ENCODE data around the gene LSAMP.
"Not testable (repeated sequence)": the region's sequence is repeated elsewhere in the genome, so short reads cannot be mapped to it uniquely, and the experiment has no call there.

Gene LSAMP

DNA sequence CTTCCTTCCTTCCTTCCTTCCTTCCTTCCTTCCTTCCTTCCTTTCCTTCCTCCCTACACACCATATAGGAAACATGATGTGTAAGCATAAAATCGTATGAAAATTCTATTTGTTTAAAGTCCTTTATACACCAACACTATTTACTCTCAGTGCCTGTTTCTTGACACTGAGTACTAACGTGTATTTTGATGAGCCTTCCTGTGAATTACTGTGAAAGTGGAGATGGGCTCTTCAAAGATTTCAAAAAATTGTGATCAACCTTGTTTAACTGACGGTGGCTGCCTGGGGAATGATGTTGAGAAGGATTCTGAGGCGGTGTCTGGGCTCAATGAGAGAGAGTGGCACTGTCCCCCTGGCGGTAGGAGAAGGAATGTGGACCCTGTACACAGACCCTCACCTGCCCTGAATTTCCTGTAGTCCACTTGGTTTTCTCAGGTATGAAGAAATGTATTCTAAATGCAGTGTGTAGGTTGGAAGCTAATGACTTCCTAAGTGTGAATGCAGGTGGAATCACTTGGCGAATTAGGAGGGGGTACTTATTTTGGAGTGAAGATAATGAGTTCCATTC lies 584.0 kb downstream of the LSAMP start:
- DNase-seq: no peak

DNA sequence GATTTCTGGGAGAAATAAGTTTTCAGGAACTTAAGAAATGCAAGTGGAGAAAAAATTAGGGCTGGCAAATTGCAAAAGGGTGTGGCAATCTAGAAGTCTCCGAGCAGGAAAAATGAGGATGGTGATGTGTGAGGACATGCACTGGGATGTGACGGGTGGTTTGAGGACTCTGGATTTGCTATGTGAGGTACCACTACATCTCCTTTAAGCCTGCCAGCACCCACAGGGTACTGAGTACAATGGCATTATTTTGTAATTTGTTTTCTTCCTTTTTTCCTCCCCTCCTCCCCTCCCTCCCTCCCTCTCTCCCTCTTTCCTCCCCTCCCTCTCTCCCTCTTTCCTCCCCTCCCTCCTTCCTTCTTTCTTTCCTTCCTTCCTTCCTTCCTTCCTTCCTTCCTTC lies 584.5 kb downstream of the LSAMP start:
- no peak for DNase-seq

DNA sequence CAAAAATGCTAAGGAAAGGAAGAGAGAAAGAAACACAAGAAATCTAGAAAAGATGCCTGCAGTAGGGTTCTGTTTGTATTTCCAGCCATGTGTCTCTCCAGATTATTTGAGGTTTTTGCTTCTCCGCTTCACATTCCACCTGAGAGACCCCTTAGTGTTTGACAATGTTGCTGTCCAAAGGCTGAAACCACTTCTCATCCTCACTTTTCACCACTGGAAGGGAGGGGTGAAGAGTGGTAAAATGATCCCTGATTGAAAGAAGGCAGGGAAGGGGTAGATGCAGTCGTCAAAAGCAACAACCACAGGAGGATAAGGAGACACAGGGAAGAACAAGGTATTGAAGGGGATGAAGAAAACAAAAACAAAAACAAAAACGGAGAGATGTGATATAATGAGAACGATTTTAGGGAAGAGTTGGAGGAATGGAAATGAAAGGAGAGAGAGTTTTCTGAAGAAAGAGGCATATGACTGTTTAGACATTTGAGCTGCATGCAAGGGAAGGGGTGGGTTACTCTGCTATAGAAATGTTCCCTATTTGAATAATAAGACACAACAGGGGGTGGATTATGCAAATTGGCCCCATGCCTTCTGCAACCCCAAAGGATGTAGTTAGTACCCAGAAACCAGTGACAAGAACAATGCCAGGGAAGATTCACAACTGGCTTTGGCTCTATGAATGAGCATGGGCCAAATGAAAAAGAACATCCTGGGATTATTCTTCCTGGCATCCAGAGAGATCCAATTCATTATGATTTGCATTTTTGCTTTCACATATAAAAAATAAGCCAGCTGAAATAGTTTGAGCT lies 586.1 kb downstream of the LSAMP start:
- no peak for DNase-seq

DNA sequence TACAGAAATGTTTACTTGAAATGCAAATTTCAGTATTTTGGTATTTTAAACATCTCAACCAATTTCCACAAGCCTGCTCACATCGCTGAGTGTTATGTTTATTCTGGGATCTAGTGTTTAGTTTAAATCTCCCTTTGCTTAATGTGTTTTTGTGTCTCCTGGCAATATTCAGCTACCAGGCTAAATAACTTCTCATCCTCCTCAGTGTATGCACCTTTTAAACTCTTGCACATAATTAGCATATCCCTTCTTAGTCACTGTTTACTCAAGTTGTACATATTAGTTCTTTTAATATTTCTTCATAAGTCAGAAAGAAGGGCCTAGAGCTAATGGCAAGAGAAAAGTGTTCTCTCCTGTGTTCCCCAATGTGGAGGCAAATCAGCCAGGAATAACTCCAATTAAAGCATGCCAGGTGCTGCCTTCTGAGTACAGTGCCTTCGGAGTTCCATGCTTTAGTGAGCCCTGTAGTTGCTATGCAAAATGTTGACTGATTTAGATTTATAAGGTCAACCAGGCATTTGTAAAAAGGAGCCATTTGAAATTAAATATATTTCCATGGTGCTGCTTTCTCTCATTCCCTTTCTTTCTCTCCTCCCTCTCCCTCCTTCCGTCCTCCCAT lies 587.7 kb downstream of the LSAMP start:
- no peak for DNase-seq

DNA sequence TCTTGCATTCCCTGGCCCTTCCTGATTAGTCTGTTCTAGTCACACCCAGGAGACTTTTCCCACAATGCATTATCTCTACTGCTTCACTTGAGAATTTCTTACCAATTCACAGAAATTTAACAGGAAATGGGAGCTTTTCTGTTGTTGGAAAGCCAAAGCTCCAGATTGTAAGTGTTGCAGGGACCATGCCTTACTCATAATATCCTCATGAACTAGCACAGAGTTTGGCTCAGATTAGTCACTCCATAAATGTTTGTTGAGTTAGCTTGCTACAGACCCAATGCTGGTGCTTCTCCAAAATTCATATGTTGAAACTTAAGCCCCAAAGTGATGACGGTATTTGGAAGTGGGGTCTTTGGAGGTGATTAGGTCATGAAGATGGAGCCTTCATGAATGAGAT lies 589.4 kb downstream of the LSAMP start:
- no peak for DNase-seq

DNA sequence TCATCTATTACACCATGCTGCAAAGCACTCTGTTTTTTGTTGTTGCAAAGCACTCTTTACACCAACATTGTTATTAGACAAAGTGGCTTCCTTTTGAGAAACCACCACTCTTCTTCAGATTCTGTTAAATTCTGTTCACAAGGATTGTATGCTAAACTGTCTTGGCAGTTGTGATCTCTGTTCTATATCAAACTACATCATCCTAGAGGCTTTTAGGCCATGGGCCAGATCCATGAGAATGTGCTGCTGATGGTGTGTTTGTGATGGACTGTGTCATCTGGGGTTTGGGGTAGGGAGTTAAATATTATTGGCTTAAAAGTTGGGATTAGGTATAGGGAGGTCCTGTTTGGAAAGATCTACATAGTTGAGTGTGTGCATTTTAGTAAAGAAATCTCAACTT lies 592.2 kb downstream of the LSAMP start:
- DNase-seq: no peak

DNA sequence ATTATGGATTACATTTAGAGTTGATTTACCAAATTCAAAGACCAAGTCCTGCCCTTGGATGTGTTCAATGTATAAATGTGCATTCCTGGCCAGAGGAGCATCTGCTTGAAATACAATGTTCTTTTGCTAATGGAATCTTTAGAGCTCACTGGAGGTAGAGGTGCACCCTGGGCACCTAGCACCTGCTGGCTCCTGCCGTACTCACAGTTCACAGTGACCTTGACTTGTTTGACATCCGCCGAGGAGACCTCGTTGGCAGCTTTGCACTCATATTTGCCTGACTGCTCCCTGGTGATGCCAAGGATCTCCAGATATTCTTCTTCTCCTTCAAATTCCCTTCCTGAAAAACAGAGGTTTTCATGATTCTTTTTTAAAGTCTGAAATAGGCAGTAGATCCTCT lies 593.0 kb downstream of the LSAMP start:
- no peak for DNase-seq

DNA sequence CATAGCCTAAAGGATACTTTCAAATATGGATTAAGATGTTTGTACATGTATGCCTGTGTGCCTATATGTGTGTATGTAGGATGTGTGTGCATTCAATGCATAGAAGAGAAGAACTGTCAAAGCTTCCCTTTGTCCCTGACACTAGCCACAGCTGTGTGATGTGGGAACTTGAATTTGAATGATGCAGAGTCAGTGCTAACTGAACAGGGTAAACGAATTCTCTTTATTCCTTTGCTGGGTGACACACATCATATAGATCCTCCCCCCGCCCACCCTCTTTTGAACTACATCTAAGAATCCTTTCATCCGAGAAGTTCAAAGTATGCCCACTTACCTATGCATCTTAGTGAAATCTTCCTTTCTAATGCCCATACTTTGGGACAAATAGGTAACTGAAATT lies 593.7 kb downstream of the LSAMP start:
- no peak for DNase-seq

DNA sequence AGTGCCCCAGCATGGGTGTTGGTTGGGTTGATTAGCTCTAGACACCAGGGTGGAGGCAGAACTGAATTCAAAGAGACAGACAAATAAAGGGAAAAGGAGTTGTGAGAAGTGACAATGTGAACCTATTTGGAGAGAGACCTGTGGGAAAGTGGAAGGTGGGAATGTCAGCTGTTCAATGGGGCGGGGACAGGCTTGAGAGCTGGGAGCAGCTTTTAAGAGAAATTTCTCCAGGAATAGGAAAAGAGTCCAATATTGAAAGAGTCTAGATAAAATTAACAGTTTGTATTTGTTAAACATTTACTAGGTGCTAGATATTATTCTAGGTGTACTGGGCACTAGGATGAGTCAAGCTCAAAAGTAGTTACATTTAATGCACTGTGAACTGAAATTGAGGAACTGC lies 596.6 kb downstream of the LSAMP start:
- DNase-seq: no peak

DNA sequence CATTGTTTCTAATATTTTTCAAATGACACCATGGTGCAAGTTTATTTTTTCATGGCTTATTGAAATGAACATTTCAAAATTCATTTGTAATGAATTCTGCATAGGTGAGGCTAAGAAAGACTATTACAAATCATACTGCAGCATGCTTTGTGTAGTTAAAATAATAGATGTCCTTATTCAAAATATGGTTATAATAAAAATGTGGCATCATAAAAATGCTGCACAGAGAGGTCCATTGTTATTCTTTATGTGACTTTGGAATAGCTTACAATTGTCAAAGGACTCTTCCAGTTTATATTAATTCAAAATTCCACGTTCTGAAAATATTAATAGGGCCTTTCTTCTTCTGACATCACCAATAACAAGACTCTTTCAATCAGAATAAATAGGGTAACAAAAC lies 599.3 kb downstream of the LSAMP start:
- no peak for DNase-seq

DNA sequence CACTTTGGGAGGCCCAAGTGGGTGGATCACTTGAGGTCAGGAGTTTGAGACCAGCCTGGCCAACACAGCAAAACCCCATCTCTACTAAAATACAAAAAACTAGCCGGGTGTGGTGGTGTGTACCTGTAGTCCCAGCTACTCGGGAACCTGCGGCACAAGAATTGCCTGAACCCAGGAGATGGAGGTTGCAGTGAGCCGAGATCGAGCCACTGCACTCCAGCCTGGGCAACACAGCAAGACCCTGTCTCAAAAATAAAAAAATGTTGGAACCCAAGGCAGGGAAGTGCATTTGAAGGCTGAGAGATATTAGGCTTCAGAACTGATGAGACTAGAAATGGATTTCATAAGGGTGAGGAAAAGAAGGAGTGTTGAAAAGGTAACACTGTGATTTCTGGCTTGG lies 600.6 kb downstream of the LSAMP start:
- DNase-seq: not testable (repeated sequence)

DNA sequence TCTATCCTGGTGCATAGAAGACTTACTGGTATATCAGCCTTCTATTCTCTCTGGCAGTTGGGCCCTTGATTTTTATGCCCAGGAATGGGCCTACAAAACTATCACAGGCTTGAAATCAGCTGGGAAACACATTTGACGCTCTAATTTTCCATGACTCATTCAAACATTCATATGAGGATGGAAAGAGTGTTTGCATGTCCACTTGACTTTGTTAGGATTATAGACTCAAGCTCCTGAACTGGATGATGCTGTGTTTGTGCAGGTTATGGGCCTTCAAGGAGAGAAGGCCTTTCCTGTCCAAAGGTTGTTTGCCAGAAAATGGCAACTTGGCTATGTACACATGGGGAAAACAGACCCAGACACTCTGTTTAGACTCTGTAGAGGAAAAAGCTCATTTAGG lies 602.1 kb downstream of the LSAMP start:
- DNase-seq: no peak

DNA sequence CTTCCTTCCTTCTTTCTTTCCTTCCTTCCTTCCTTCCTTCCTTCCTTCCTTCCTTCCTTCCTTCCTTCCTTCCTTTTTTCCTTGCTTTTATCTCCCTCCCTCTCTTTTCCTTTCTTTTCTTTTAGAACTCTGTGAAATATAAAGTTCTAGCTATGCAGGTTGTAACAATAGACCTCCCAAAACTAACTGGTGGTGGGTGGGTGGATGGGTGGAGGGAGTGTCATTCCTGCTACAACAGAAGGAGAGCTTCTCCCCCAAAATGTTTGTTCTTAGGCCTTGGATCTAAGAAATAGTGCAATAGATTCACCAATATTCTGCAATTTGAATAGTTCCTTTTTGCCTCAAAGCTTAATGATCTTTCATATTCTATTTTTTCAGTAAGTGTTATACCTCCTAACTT lies 606.0 kb downstream of the LSAMP start:
- DNase-seq: no peak

DNA sequence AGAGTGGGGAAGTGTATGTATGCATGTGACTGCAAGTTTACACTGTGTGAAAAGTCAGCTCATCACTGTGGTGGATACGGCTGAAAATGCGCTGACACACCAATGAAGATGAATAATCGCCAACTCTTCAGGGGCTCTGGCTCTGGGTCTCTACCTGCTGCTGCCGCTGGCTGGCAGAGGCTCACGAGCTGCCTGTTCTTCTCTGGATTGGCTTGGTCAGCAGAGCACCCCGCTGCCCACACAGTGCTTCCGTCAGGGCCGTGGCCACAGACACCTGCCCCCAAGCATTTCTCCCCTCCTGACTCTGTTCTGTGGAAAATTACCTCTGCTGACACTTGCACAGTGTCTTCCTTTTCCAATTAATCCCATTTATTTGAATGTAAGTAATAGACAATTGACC lies 606.5 kb downstream of the LSAMP start:
- no peak for DNase-seq

DNA sequence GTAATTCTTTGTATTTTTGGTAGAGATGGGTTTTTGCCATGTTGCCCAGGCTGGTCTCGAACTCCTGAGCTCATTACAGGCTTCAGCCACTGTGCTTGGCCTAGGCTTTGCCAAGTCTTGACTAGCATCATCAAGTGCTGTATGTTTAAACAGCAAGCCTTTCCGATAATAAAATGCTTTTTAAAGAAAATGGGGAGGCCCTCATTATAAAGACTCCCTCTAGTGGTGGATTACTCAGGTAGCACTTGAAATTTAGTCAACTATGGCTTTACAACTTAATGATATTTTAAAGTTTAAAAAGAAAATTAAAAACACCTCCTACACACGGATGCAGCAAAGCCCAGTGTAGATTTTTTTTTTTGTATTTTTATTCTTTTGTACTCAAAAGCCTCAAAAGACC lies 608.3 kb downstream of the LSAMP start:
- DNase-seq: no peak

DNA sequence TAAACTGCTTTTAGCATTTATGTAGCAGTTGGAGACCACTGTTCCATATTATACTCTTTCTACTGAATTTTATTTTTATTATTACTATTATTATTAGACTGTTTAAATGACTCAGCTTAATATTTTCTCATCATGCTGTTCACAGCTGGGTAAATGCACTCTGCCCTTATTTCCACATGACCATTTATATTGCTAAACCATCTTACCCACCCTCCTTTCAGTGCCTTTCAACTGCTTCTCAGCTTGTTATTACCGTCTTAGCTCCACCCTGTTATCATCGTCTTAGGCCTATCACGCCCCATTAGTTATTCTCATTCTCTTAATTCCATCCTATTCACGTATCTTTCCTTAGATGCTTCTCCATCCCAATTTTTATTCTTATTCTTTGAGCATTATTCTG lies 609.3 kb downstream of the LSAMP start:
- no peak for DNase-seq

DNA sequence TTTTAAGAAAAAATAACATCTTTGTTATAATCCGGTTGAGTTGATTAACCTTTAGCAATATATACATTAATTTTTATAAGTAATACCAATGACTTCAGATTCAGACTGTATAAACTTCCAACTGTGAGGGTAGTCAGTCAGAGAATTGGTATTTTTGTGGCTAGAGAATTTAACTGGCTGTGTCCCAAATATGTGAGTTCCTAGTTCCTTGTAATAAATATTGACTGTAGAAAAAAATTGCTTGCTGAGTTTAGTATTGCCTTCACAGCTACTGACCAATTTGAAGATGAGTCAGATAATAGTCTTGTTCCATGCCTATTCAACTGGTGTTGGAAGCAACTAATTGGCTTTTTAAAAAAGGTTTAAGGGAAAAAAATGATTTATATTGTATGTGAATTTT lies 611.2 kb downstream of the LSAMP start:
- no peak for DNase-seq

DNA sequence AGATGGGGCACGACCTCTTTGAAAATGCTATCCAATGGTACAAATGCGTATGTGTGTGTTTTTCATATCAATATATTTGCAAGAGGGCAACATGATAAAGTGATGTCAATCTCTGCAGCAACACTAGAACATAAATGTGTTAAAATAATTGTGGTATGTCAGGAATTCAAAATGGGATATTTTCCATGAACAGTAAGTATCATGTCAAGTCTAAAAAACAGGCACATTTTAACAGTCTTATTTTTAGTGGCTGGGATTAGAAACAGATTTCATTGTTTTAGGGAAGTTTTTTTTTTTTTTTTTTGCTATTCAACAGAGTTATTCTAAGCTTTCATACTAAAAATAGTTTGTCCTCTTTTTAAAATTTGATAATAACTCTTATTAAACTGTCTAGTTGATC lies 612.2 kb downstream of the LSAMP start:
- no peak for DNase-seq

DNA sequence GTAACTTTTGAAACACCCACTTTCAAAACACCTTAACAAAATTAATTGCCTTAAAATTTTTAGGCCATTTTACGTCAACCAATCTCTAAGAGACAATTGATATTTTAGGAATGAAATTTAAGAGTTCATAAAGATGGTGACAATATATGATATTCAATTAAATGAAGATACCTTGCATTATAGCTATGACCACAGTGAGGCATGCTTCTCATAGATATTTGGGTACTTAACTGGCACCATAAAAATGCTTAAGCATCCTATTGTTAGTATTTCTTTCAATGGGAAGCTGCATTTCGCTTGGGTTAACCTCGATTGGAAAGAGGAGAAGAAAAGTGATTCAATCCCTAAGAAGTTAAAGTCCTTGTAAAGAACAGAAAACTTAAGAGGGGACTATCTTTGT lies 613.0 kb downstream of the LSAMP start:
- DNase-seq: no peak

DNA sequence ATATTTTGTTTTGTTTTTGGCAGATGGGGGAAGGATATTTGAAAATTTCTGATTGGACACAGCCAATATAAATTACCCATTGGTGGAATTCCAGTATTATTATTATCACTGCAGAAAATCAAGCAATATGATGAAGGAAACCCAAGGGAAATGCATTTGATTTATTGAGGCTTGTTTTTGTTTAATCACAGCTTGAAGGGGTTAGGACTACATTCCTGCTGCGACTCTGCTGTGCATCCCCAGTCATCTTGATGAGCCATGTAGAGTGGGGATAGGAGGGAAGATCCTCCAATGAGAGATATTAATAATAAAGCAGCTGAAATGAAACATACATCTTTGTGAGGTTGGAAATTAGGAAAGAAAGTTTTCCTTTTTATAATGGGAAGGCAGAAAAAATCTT lies 613.4 kb downstream of the LSAMP start:
- DNase-seq: no peak

DNA sequence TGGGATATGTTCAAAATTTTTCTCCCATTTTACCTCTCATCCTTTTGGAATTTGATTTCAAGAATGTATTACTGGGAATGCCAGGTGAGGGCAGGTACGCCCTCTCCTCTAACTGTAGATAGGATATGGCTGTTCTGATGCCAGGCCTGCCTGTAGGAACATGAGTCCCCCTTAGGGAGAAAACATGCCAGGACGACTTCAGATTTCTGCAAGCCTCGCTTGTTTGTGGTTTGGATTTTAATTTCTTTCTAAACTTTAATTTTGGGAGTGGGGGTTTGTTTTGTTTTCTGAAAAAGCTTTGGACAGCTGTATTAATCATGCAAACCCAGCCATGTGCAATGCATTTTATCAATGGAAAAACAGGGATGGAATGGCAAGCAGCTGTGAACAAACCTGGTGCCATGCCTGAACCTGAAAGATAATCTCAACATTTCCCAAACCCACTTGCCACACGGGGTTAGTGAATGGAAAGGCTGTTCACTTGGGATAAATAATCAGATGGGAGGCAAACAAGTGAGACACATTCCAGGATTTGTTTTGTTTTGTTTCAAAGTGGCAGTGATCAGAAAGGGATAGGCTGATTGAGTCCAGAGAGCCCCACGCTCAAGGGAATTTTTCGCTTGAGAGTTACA lies 614.4 kb downstream of the LSAMP start:
- DNase-seq: no peak

DNA sequence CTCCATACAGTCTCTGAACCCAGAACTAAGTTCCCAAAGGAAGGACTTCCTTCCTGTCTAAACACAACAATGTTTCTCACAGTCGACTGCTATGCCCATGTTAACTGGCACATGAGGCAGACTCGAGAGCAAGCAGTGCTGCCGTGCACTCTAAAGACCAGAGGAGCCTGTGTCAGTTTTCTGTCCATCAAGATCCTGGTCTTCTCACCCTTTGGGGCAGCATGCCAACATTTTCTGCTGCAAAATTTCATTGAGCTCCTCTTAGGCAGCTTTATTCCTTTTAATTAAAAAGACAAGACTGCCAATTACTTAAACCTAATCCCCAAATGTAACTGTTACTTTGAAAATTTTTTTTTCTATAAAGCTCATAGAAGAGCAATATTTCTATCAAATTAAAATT lies 616.9 kb downstream of the LSAMP start:
- DNase-seq: no peak

DNA sequence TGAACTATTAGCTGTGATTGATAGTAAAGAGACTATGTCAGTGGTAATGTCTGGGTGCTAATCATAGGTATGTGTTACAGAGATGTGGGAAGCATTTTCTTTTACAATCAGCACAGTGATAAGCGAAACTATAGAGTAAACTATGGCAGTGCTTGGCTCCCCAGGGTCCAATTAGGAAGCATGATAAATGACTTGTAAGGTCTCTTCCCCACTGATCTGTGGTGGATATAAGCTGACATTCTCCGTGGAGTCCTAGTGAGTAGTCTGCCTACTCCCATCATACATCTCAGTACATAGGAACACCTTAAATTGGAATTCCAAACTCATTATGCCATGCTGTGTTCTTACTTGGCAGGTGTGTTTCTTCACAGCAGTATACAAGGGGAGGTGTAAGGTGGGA lies 617.8 kb downstream of the LSAMP start:
- no peak for DNase-seq

DNA sequence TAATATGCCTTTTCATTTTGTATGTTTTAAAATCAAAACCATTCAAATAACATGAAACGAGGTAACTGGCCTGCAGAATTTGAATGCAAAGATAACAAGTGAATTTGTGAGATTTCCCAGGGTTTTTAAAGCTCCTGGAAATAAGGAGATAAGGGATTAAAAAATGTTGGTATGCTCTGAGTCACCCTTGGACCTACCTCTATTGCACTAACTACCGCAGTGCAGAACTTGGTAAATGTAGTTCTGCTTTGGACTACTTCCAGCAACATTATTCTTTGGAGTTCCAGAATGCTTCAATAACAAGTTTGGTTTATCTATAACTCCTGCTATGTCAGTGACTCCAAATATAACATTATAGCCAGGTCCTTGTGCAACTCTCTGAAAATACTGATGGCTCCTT lies 620.2 kb downstream of the LSAMP start:
- no peak for DNase-seq
